Smooth muscle cell (in vitro differentiated cells): ENCODE results near the gene IQGAP3. TPM values are rescaled to one million over a fixed set of nuclear protein-coding genes. Genes with fewer than 3 reads are reported as not detected.

ENCODE experiments used
- DNase-seq: peaks from one replicate; lab custom pipeline; 2025; ENCODE audit not compliant: unreplicated experiment; lab: John Stamatoyannopoulos, UW
- H2AFZ ChIP-seq: fragments of 200-600 bp; sonication (generic); 2 replicates; pipeline ENCODE4 v1.6.0; 2016; ENCODE audit warnings: antibody characterized with exemption, low read depth, mild to moderate bottlenecking
- H3F3A ChIP-seq: fragments of 200-600 bp; sonication (generic); 2 replicates; pipeline ENCODE4 v1.6.0; 2017; ENCODE audit warnings: antibody characterized with exemption, low read depth
- H3K27ac ChIP-seq: fragments of 200-600 bp; sonication (generic); 2 replicates; pipeline ENCODE4 v1.5.1; 2016; ENCODE audit warnings: low read depth, mild to moderate bottlenecking
- H3K27me3 ChIP-seq: fragments of 200-600 bp; sonication (generic); 2 replicates; pipeline ENCODE4 v1.6.1; 2016; ENCODE audit warnings: low read depth, mild to moderate bottlenecking
- H3K36me3 ChIP-seq: fragments of 200-600 bp; sonication (generic); 2 replicates; pipeline ENCODE4 v1.5.1; 2016; ENCODE audit warnings: low read depth
- H3K4me1 ChIP-seq: fragments of 200-600 bp; sonication (generic); 2 replicates; pipeline ENCODE4 v1.5.1; 2016; ENCODE audit warnings: low read depth
- H3K4me2 ChIP-seq: fragments of 200-600 bp; sonication (generic); 2 replicates; pipeline ENCODE4 v1.6.0; 2016; ENCODE audit warnings: mild to moderate bottlenecking
- H3K4me3 ChIP-seq: fragments of 200-600 bp; sonication (generic); 2 replicates; pipeline ENCODE4 v1.5.1; 2016; ENCODE audit warnings: mild to moderate bottlenecking
- H3K79me2 ChIP-seq: fragments of 200-600 bp; sonication (generic); 2 replicates; pipeline ENCODE4 v1.6.0; 2016; ENCODE audit warnings: low read depth, mild to moderate bottlenecking
- H3K9ac ChIP-seq: fragments of 200-600 bp; sonication (generic); 2 replicates; pipeline ENCODE4 v1.6.0; 2016; ENCODE audit warnings: low read depth
- H3K9me3 ChIP-seq: fragments of 200-600 bp; sonication (generic); replicated peaks from 2 replicates; pipeline ENCODE4 v1.5.1; 2016; ENCODE audit warnings: low read depth
- H4K20me1 ChIP-seq: fragments of 200-600 bp; sonication (generic); 2 replicates; pipeline ENCODE4 v1.6.0; 2016; ENCODE audit warnings: low read depth
- WGBS: methylation state at CpG from one replicate; pipeline ENCODE4 v1.1.7; 2016; ENCODE audit warnings: low lambda C conversion rate; 5-methylcytosine and 5-hydroxymethylcytosine counted together
- polyA plus RNA-seq: library from polyadenylated mRNA; unstranded; fragments of >200 nt; fragmentation: Nextera tagmentation; extraction: Ambion mirVana; gene quantifications from 2 replicates; pipeline ENCODE4 v1.2.1, GENCODE V29; 2016
- total RNA-seq: library from RNA; depleted of rRNA; stranded (reverse); fragments of >200 nt; gene quantifications from 2 replicates; pipeline ENCODE4 v1.2.3, GENCODE V29; 2014
- TF ChIP-seq, protein P1 (sequence below): fragments of 200-600 bp; sonication (generic); IDR thresholded peaks from 2 replicates; pipeline ENCODE4 v1.5.1; 2017; ENCODE audit warnings: borderline replicate concordance, mild to moderate bottlenecking, antibody characterized with exemption; ENCODE audit not compliant: insufficient read depth, poor library complexity, severe bottlenecking

IQGAP3 gene
- total and polyA plus RNA-seq, 2 experiments from 2014 or later: 2.6 to 2.9 TPM

DNA sequence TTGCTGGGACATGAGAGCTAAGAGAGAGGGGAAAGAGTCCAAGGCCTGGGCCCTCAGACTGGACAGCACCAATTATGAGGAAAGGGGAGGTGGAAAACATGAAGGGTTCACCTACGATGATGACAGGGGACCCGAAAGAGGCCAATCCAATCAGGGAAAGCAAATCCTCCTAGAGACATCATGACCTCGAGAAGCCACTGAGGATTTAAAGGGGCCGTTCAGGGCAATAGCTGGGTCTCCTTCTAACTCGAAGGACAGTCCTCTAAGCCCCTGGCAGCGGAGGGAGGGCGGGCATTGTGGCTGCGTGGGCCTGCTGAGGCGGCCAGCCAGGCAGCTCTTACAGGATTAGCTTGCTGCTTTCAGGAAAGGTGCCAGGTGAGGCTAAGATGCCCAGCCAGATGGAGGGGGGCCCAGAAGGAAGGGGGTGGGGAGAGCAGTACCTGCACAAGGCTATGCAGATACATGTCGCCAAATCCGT, 79.2 kb downstream of the IQGAP3 start:
- H3K4me2 ChIP-seq: no peak overlapping the region
- peaks cover 100% of the 10 kb centered on the region for H3K79me2 ChIP-seq
- H3K9ac ChIP-seq: no peak overlapping the region
- no peak overlapping the region for H2AFZ ChIP-seq
- H3K27me3 ChIP-seq: no peaks in the 10 kb centered on the region
- H4K20me1 ChIP-seq: peaks cover 100% of the 10 kb centered on the region
- no peaks in the 10 kb centered on the region for H3F3A ChIP-seq
- no peaks in the 10 kb centered on the region for H3K36me3 ChIP-seq
- WGBS: 79% methylated on average over 11 of the region's 11 CpGs
- no peak overlapping the region for H3K27ac ChIP-seq
- H3K4me1 ChIP-seq: peaks cover 63% of the 10 kb centered on the region
- no peaks in the 10 kb centered on the region for H3K9me3 ChIP-seq
- H3K4me3 ChIP-seq: no peak overlapping the region
- DNase-seq: no peak
- TF ChIP-seq, protein P1, sequence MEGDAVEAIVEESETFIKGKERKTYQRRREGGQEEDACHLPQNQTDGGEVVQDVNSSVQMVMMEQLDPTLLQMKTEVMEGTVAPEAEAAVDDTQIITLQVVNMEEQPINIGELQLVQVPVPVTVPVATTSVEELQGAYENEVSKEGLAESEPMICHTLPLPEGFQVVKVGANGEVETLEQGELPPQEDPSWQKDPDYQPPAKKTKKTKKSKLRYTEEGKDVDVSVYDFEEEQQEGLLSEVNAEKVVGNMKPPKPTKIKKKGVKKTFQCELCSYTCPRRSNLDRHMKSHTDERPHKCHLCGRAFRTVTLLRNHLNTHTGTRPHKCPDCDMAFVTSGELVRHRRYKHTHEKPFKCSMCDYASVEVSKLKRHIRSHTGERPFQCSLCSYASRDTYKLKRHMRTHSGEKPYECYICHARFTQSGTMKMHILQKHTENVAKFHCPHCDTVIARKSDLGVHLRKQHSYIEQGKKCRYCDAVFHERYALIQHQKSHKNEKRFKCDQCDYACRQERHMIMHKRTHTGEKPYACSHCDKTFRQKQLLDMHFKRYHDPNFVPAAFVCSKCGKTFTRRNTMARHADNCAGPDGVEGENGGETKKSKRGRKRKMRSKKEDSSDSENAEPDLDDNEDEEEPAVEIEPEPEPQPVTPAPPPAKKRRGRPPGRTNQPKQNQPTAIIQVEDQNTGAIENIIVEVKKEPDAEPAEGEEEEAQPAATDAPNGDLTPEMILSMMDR: no peak

DNA sequence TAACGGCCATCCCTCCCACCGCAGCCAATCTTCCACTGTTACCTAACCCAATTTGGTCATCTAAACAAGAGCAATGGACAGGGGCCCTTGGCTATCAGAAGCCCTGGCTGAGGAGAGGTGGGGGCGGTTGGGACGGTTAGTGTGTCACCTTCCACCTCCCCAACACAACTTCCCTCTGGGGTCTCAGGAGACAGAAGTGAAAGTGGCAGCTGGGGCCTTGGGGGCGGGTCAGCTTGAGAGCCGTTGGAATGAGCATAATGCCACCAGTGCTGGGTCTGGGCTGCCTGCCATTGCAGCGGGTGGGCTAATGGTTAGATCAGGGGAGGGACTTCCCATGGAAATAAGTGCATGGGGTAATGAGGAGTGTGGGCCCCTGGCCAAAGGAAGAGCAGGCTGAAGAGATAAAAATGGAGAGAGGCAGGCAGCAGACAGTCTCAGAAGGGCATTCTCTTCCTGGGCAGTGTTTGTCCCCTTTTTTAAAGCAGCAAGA, 79.7 kb downstream of the IQGAP3 start:
- Histone ChIP-seq H3K4me1 (peaks cover 58% of the 10 kb centered on the region), H3K27ac (no peak overlapping the region), H3K9ac (no peak overlapping the region), H3K4me2 (no peak overlapping the region), H3F3A (no peaks in the 10 kb centered on the region), H2AFZ (no peak overlapping the region), H3K9me3 (no peaks in the 10 kb centered on the region), H3K27me3 (no peaks in the 10 kb centered on the region), H3K36me3 (no peaks in the 10 kb centered on the region), H4K20me1 (peaks cover 100% of the 10 kb centered on the region), H3K4me3 (no peak overlapping the region), H3K79me2 (peaks cover 100% of the 10 kb centered on the region)
- DNase-seq: no peak
- 79% methylated on average over 7 of the region's 7 CpGs for WGBS
- TF ChIP-seq, protein P1: no peak

DNA sequence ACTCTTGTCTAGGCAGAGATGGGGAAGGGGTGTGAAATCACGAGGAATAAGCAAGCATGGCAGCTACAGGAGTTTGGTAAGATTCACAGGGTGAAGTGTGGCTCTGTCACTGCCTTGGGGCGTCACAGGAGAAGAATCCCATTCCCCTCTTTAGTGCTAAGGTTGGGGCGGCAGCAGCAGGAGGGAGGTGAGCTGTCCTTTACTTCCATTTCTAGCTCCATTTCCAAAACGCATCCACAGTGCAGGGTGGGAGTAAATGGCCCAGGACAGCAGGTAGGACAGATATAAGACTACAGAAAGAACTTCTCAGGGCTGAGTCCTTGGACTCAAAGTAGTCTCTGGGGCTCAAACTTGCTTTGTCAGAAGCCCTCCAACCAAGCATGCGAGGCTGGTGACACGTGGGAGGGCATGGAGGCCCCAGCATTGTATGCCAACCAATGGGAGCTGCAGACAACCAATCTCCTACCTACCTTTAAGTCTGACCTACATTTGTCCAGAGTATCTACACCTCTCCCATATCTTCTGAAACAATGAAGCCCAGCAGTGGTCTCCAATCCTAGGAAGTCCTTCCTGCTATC, 80.3 kb downstream of the IQGAP3 start:
- 81% methylated on average over 6 of the region's 6 CpGs for WGBS
- H3K9ac ChIP-seq: no peak overlapping the region
- H3F3A ChIP-seq: no peaks in the 10 kb centered on the region
- no peaks in the 10 kb centered on the region for H3K36me3 ChIP-seq
- no peak overlapping the region for H3K27ac ChIP-seq
- H3K4me2 ChIP-seq: no peak overlapping the region
- DNase-seq: no peak
- peaks cover 100% of the 10 kb centered on the region for H4K20me1 ChIP-seq
- no peak overlapping the region for H3K4me3 ChIP-seq
- no peaks in the 10 kb centered on the region for H3K27me3 ChIP-seq
- H3K79me2 ChIP-seq: peaks cover 100% of the 10 kb centered on the region
- no peaks in the 10 kb centered on the region for H3K9me3 ChIP-seq
- H2AFZ ChIP-seq: no peak overlapping the region
- peaks cover 52% of the 10 kb centered on the region for H3K4me1 ChIP-seq
- TF ChIP-seq, protein P1: no peak
